Effector memory CD8-positive, alpha-beta T cell (primary cell): ENCODE measurements around the gene TJP2.

Source experiments
- ATAC-seq: fragments of 150-1000 bp; cut with Tn5 transposase; replicated peaks from 2 replicates; pipeline ENCODE4 v1.10.0; 2021; ENCODE audit warnings: mild to moderate bottlenecking, moderate library complexity
- DNase-seq, 3 experiments: peaks; one replicate each; pipeline ENCODE4 v3.0.0; 2021
- H3K27ac Mint-ChIP-seq, 2 donors: one replicate each; pipeline ENCODE4 v1.8.0; 2022; ENCODE audit warnings: mild to moderate bottlenecking in 2 of 2, mixed read lengths in 2 of 2, moderate library complexity in 2 of 2
- H3K27me3 Mint-ChIP-seq, 2 donors: one replicate each; pipeline ENCODE4 v1.8.0; 2022; ENCODE audit warnings: mixed read lengths in 2 of 2
- H3K36me3 Mint-ChIP-seq: one replicate; pipeline ENCODE4 v1.8.0; 2022; ENCODE audit warnings: mild to moderate bottlenecking, moderate library complexity, mixed read lengths; ENCODE audit not compliant: insufficient read depth
- H3K4me1 Mint-ChIP-seq, 2 donors: one replicate each; pipeline ENCODE4 v1.8.0; 2022; ENCODE audit warnings: low read depth in 2 of 2, mixed read lengths in 2 of 2
- H3K4me3 Mint-ChIP-seq, 2 donors: one replicate each; pipeline ENCODE4 v1.8.0; 2022; ENCODE audit warnings: mild to moderate bottlenecking in 2 of 2, mixed read lengths in 2 of 2, moderate library complexity in 2 of 2
- H3K9me3 Mint-ChIP-seq, 2 donors: one replicate each; pipeline ENCODE4 v1.8.0; 2022; ENCODE audit warnings: mixed read lengths in 2 of 2

TJP2 gene

DNA sequence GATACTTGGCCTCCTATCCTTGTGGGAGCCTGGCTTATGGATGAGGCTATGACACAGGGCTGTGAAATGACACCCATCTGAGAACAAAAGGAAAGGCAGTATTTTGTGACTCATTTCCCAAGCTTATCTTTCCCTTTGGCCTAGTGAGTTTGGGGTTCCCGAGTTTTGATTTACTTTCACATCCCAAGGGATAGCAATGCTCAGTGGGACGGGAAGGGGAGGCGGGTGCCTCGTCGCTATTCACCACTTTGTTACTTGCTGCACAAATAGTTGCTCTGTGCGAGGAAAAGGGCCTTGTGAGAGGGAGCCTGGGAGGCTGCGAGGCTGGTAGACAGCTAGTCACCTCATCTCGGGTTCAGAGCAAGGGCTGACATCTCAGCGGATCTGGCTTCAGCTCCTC, 91.8 kb downstream of the TJP2 start:
- Mint-ChIP-seq H3K9me3 (no peaks in the 10 kb centered on the region), H3K27me3 (peaks cover 40 to 61% of the 10 kb centered on the region in 2 donors), H3K4me1 (no peaks in the 10 kb centered on the region), H3K4me3 (no peak overlapping the region), H3K36me3 (no peaks in the 10 kb centered on the region), H3K27ac (no peak overlapping the region)
- no peak for DNase-seq
- ATAC-seq = no peak

DNA sequence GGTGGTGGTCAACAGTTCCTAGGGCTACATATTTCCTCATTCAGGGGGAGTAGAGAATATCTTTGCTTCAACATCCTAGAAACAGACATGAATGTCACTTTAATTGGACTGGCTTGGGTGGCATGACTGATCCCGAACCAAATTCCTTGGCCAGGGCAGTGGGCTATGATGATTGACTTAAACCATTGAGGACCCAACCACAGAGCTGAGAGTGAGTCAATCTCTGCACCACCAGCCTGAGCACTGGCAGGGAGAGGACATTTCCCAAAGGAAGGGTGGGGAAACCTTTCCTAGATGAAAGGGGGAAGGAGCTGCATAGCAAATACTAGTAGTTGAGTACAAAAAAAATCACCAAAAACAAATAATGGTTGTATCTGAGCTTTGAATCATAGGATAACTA, 98.1 kb downstream of the TJP2 start:
- H3K4me3 Mint-ChIP-seq = no peak overlapping the region
- no peaks in the 10 kb centered on the region for H3K4me1 Mint-ChIP-seq
- no peaks in the 10 kb centered on the region for H3K36me3 Mint-ChIP-seq
- no peak for DNase-seq
- H3K9me3 Mint-ChIP-seq = peaks cover under 1 to 5% of the 10 kb centered on the region in 2 donors
- H3K27me3 Mint-ChIP-seq = peaks cover 22 to 42% of the 10 kb centered on the region in 2 donors
- no peak overlapping the region for H3K27ac Mint-ChIP-seq
- ATAC-seq = no peak

DNA sequence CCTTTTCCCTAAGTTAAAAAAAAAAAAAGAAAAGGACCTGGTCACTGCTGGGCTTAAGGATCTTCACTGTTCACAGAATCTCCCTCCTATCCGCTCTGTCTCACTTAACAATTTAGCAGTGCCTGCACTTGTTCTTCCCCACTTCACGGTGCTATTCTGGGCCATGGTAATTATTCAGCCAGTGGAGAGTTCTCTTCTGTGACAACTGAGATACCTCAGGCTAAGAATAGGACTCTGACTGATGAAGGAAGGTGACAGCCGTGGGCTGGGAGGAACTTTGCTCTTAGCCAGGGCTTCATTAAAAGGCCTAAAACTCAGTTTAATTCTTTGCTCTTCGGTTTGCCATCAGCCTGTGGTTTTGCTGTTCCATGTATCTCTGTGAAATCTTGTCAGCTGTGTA, 99.1 kb downstream of the TJP2 start:
- H3K27me3 Mint-ChIP-seq = peaks cover 19 to 40% of the 10 kb centered on the region in 2 donors
- H3K27ac Mint-ChIP-seq = no peak overlapping the region

DNA sequence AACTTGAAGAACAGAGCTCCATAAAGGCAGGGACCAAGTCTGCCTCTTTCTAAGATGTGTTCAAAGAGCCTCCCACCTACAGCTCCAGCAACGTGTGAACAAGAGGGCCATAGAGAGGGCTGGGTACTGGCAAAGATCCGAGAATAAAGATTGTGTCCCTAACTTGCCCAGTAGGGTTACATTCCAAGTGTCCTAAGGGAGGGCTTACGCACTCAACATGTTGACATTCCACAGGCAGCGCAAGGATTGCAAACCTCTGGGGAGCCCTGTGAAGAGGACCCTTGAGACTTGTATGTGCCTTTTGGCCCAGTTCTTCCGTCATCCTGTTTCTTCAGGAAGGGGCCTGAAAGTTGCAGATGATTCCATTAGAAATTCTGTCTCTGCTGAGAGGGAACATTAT, 102.7 kb downstream of the TJP2 start:
- Mint-ChIP-seq H3K27me3 (peaks cover 11 to 23% of the 10 kb centered on the region in 2 donors), H3K4me1 (peaks cover 0 to 4% of the 10 kb centered on the region in 2 donors), H3K4me3 (no peak overlapping the region), H3K9me3 (peaks cover 5 to 15% of the 10 kb centered on the region in 2 donors), H3K27ac (no peak overlapping the region), H3K36me3 (no peaks in the 10 kb centered on the region)
- ATAC-seq (no peak), DNase-seq (no peak)

More for the DNA sequence above, 99.1 kb downstream of the TJP2 start:
- H3K36me3 Mint-ChIP-seq = no peaks in the 10 kb centered on the region
- H3K9me3 Mint-ChIP-seq = peaks cover 5 to 9% of the 10 kb centered on the region in 2 donors
- no peaks in the 10 kb centered on the region for H3K4me1 Mint-ChIP-seq
- no peak for ATAC-seq
- H3K4me3 Mint-ChIP-seq = no peak overlapping the region
- no peak for DNase-seq

DNA sequence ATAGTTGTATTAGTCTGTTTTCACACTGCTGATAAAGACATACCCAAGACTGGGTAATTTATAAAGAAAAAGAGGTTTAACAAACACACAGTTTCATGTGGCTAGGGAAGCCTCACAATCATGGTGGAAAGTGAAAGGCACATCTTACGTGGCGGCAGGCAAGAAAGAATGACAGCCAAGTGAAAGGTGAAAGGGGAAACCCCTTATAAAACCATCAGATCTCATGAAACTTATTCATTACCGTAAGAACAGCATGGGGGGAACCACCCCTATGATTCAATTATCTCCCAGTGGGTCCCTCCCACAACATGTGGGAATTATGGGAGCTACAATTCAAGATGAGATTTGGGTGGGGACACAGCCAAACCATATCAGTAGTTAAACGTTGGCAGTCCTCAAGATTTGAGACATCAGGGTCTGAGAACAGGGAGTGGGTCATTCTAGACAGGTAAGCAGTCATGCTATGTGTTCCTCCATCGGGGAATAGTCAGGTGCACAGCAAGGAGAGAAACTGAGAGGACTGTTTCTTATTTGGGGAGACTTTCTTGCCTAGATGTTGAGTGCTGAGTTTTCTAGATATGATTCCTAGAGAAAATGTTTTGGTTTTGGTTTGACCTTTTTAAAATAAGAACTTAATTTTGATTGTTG, 105.1 kb downstream of the TJP2 start:
- no peak overlapping the region for H3K27ac Mint-ChIP-seq
- DNase-seq = no peak
- ATAC-seq = no peak
- peaks cover 0 to 4% of the 10 kb centered on the region in 2 donors for H3K4me1 Mint-ChIP-seq
- H3K36me3 Mint-ChIP-seq = no peaks in the 10 kb centered on the region
- H3K4me3 Mint-ChIP-seq = no peak overlapping the region
- peaks cover 22 to 34% of the 10 kb centered on the region in 2 donors for H3K27me3 Mint-ChIP-seq
- H3K9me3 Mint-ChIP-seq = peaks cover 5 to 15% of the 10 kb centered on the region in 2 donors

DNA sequence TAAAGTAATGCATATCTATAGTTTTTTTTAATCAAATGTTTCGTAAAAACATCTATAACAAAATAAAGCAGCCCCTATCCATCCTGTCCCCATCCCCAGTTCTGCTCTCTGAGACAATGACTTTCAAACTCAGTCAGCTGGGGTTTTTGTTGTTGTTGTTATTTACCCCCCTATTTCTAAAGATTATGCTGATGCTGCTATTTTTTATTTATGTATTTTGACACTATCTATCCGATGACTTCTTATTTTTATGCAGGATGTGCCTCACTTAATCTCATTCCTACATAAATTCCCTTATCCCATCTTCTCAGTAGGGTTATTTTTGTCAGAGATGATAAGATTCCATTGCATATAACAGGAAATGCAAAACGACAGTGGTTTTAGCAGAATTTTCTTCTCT, 105.7 kb downstream of the TJP2 start:
- no peak overlapping the region for H3K27ac Mint-ChIP-seq
- no peaks in the 10 kb centered on the region for H3K36me3 Mint-ChIP-seq
- no peak overlapping the region for H3K4me3 Mint-ChIP-seq
- ATAC-seq (no peak), DNase-seq (no peak)
- H3K27me3 Mint-ChIP-seq = peaks cover 27 to 35% of the 10 kb centered on the region in 2 donors
- peaks cover 0 to 4% of the 10 kb centered on the region in 2 donors for H3K4me1 Mint-ChIP-seq
- H3K9me3 Mint-ChIP-seq = peaks cover 5 to 15% of the 10 kb centered on the region in 2 donors

DNA sequence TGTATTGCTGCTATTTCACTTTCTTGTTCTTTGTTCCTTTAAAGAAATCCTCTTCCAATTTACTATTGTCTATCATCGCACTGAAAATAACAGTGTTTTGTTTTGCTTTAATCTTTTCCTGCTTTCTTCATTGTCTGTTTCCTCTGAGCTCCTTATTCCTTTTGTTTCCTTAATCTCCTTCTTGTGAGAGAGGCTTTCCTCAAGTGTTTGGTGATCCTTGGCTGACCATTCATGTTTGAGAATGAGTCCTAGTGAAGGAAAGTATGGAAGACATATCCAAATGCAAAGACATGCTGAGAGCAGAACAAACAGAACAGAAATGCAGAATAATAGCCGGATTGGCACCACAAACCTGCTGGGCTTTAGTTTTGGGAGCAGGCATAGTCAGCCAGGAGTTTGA, 108.9 kb downstream of the TJP2 start:
- peaks cover 0 to 16% of the 10 kb centered on the region in 2 donors for H3K9me3 Mint-ChIP-seq
- peaks cover 47 to 59% of the 10 kb centered on the region in 2 donors for H3K27me3 Mint-ChIP-seq
- no peak for DNase-seq
- H3K4me1 Mint-ChIP-seq = peaks cover 0 to 4% of the 10 kb centered on the region in 2 donors
- no peaks in the 10 kb centered on the region for H3K36me3 Mint-ChIP-seq
- no peak for ATAC-seq
- H3K4me3 Mint-ChIP-seq = no peak overlapping the region
- no peak overlapping the region for H3K27ac Mint-ChIP-seq

DNA sequence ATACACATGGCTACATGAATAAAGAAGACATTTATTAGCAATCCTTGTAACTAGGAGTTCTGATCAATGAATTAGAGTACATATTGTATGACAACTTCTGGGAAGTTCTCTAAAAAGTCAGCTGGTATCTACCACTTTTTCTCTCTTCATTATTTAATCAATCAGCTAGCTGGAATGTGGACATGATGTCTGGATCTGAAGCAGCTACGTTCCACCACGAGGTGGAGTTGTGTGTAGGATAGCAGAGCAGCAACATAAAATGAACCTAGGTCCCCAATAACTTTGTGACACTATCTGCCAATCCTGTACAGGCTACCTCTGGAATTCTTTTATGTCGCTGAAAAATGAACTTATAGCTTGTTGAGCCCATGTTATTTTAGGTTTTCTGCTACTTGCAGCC, 118.0 kb downstream of the TJP2 start:
- Mint-ChIP-seq H3K9me3 (no peaks in the 10 kb centered on the region), H3K4me3 (no peak overlapping the region)
- ATAC-seq = no peak

DNA sequence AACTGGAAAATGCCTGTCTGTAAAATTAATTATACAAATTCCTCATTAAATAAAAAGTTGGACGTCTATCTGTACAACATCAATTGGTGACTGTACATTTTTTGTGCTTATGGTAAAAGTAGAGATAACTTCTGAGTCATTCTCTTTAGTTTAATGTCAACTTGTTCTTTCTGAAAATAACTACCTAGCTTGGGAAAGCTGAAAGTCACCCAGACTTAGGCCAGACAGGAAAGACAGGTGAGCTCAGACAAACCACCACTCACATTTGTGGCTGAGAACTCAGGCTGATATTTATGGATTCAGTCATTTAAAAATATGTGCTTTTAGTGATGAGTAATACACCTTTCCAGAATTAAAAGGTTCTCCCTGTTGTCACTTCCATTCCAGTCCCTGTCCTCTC, 119.1 kb downstream of the TJP2 start:
- no peak overlapping the region for H3K4me3 Mint-ChIP-seq
- H3K36me3 Mint-ChIP-seq = no peaks in the 10 kb centered on the region
- no peak overlapping the region for H3K27ac Mint-ChIP-seq
- no peak for DNase-seq
- no peak for ATAC-seq
- H3K27me3 Mint-ChIP-seq = peaks cover 12 to 13% of the 10 kb centered on the region in 2 donors
- H3K4me1 Mint-ChIP-seq = no peaks in the 10 kb centered on the region
- H3K9me3 Mint-ChIP-seq = no peaks in the 10 kb centered on the region

More for the DNA sequence above, 118.0 kb downstream of the TJP2 start:
- Mint-ChIP-seq H3K27ac (no peak overlapping the region), H3K27me3 (peaks cover 14 to 18% of the 10 kb centered on the region in 2 donors), H3K36me3 (no peaks in the 10 kb centered on the region), H3K4me1 (no peaks in the 10 kb centered on the region)
- no peak for DNase-seq

DNA sequence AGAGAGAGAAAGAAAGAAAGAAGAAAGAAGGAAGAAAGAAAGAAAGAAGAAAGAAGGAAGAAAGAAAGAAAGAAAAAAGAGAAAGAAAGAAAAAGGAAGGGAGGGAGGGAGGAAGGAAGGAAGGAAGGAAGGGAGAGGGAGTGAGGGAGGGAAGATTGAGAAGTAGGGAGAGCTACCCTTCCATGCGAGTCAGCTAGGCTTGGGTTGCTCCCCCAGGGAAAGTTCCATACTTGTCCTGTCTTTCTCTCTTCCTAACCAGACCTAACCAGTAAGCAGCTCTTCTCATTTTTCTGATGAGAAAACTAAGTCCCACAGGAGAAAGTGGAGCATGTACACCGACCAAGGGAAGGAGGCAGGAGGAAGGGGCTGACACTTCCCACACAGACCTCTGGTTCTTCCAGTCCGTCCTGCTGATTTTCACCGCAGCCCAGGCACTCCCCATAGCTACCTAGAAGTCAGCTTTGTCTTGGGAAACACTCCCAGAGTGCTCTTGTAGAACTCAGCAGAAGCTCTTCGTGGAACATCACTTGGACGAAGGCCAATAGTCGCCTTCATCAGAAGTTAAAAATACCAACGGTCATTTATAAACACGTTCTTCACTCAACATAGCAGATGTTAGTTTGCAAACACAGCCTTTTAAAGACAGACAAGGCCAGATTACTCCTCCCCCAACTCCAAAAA, 121.9 kb downstream of the TJP2 start:
- Mint-ChIP-seq H3K4me1 (no peaks in the 10 kb centered on the region), H3K27me3 (peaks cover 0 to 9% of the 10 kb centered on the region in 2 donors), H3K4me3 (no peak overlapping the region), H3K27ac (no peak overlapping the region), H3K36me3 (no peaks in the 10 kb centered on the region), H3K9me3 (no peaks in the 10 kb centered on the region)
- DNase-seq (no peak), ATAC-seq (no peak)

DNA sequence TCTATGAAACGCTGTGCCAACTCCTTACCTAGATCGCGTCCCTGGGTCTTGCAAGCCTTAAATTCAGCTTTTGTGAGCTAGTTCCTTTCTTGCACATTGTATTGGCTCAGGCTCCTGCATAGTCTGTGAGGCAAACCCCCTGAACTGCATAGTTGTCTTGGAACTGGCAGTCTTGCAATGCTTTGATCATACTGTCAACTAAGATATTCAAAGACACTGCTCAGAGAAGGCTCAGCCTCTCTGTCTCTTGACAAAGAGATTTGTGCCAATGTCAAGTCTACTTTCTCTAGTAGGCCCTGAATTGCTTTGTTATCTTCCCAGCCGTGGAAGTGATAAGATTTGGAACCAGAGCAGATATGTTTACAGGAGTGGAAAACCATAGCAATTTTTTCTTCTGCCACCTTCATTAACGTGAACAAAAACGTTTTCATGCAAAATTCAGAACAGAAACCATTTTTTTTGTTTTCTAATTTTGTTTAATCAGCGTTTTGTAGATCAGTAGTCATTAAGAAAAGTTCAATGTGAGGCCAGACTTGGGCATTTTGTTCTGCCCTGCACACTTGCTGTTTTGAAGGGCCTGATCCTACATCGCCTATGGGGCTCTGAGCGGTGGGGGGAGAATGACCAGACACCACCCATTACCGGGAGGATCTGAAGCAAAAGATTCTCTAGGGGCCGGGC, 123.4 kb downstream of the TJP2 start:
- no peak overlapping the region for H3K27ac Mint-ChIP-seq
- no peaks in the 10 kb centered on the region for H3K4me1 Mint-ChIP-seq
- no peak overlapping the region for H3K4me3 Mint-ChIP-seq
- DNase-seq = no peak
- no peaks in the 10 kb centered on the region for H3K9me3 Mint-ChIP-seq
- H3K36me3 Mint-ChIP-seq = no peaks in the 10 kb centered on the region
- H3K27me3 Mint-ChIP-seq = peaks cover 0 to 9% of the 10 kb centered on the region in 2 donors
- ATAC-seq = no peak

DNA sequence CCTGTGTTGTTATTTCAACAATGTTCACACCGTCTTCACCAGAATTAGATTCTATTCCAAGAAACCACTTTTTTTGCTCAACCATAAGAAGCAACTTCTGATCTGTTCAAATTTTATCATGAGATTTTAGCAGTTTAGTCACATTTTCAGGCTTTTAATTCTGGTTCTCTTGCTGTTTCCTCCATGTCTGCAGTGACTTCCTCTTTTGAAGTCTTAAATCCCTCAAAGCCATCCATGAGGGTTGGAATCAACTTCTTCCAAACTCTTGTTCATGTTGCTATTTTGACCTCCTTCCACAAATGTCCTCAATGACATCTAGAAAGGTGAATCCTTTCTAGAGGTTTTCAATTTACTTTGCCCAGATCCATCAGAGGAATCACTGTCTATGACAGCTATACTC, 125.2 kb downstream of the TJP2 start:
- H3K4me3 Mint-ChIP-seq = no peak overlapping the region
- DNase-seq (no peak), ATAC-seq (no peak)
- H3K36me3 Mint-ChIP-seq = no peaks in the 10 kb centered on the region
- no peak overlapping the region for H3K27ac Mint-ChIP-seq
- no peaks in the 10 kb centered on the region for H3K9me3 Mint-ChIP-seq
- H3K4me1 Mint-ChIP-seq = no peaks in the 10 kb centered on the region
- peaks cover 0 to 9% of the 10 kb centered on the region in 2 donors for H3K27me3 Mint-ChIP-seq

DNA sequence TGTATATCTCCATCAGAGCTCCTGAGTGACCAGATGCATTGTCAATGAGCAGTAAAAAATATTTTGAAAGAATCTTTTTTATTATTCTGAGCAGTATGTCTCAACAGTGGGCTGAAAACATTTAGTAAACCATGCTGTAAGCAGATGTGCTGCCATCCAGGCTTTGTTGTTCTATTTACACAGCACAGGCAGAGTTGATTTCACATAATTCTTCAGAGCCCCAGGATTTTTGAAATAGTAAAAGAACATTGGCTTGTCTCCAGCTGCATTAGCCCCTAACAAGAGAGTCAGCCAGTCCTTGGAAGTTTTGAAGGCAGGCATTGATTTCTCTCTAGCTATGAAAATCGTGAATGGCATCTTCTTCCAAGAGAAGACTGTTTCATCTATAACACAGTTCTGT, 125.7 kb downstream of the TJP2 start:
- Mint-ChIP-seq H3K4me3 (no peak overlapping the region), H3K9me3 (no peaks in the 10 kb centered on the region), H3K27me3 (peaks cover under 1 to 9% of the 10 kb centered on the region in 2 donors), H3K36me3 (no peaks in the 10 kb centered on the region), H3K4me1 (no peaks in the 10 kb centered on the region), H3K27ac (no peak overlapping the region)
- no peak for ATAC-seq
- no peak for DNase-seq

DNA sequence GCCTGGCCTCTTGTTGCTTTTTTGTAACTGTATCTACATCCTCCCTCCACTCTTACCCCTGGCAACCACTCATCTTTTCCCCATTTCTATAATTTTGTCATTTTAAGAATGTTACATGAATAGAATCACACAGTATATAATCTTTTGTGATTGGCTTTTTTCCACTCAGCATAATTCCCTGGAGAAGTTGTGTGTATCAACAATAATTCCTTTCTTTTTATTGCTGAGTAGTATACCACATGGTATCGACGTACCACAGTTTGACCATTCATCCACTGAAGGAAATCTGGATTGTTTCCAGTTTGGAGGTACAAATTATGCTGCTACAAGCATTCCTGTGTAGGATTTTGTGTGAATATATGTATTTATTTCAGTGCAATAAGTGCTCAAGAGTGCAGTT, 129.3 kb downstream of the TJP2 start:
- Mint-ChIP-seq H3K36me3 (no peaks in the 10 kb centered on the region), H3K27ac (no peak overlapping the region), H3K4me3 (no peak overlapping the region), H3K27me3 (peaks cover 7 to 15% of the 10 kb centered on the region in 2 donors), H3K4me1 (no peaks in the 10 kb centered on the region), H3K9me3 (no peaks in the 10 kb centered on the region)
- DNase-seq = no peak
- no peak for ATAC-seq
